Suprapubic skin (tissue), 4 donors: Measurements from ENCODE around the gene NEAT1.

Experiments used
- CTCF ChIP-seq, 2 donors: fragments of 200-600 bp in 1 of 2; fragments of 450-650 bp in 1 of 2; sonication (generic) in 1 of 2; IDR thresholded peaks; one replicate each; pipeline ENCODE4 v1.5.1; 2016 to 2019; ENCODE audit warnings: antibody characterized with exemption in 2 of 2, mild to moderate bottlenecking in 1 of 2, moderate library complexity in 1 of 2
- EP300 ChIP-seq: sonication (generic); formaldehyde crosslinking; IDR thresholded peaks from one replicate; pipeline ENCODE4 v1.6.1; 2017; ENCODE audit warnings: antibody characterized with exemption
- POLR2A ChIP-seq, 2 donors: fragments of 450-650 bp; IDR thresholded peaks; one replicate each; pipeline ENCODE4 v1.6.1; 2017; ENCODE audit warnings: antibody characterized with exemption in 2 of 2, mild to moderate bottlenecking in 2 of 2, moderate library complexity in 2 of 2
- POLR2AphosphoS5 ChIP-seq, 3 donors: sonication (generic); formaldehyde crosslinking; IDR thresholded peaks; one replicate each; pipeline ENCODE4 v1.6.1; 2017; ENCODE audit warnings: antibody characterized with exemption in 3 of 3

DNA sequence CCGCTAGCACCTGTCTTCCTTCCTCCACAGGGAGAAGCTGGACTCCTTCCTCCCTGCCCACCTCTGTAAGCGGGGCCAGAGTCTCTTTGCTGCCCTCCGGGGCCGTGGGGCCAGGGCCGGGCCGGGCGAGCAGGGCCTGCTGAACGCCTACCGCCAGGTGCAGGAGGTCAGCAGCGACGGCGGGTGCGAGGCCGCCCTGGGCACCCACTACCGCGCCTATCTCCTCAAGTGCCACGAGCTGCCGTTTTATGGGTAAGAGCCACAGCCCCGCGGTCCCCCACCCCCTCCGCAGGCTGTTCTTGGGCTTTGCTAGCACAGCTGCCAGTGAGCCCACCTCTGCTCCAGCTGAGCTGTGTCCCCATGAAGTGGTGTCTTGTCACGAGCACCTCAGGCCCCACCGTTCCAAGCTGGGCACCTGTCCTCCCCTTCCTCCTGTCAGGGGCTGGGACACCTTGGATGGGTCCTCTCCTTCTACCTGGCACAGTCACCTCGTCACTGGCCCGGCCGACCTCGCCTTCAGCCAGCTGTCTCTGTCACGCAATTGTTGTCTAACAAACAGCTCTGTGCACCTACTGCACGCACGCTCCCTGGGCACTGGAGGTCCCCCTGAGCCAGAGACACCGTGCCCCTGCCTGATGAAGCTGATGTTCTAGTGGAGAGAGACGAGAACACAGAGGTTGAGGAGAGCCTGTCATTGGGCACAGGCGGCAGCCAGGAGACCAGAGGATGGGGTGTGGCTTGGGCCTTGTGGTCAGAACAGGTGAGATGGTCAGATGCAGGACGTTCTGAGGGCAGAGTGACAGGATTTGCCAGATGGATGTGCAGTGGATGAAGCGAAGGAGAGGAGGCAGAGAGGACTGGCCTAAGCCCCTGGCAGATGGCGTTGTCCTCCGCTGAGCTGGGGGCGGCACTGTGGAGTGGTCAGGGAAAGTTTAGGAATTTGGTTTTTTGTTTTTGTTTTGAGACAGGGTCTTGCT is 25.5 kb upstream of the NEAT1 start:
- no peak for TF ChIP-seq CTCF (IDR thresholded peaks at IDR 0.05)
- TF ChIP-seq POLR2AphosphoS5 (IDR thresholded peaks at IDR 0.05), result no peak
- TF ChIP-seq POLR2A (IDR thresholded peaks at IDR 0.05), result no peak
- no peak for TF ChIP-seq EP300
